H1 (cell line): ENCODE data around the gene TMED4. TPM values are rescaled to one million over a fixed set of nuclear protein-coding genes. Genes with fewer than 3 reads are reported as not detected.

Experiments
- BRCA1 ChIP-seq: IDR thresholded peaks from 2 replicates; pipeline ENCODE4 v1.6.1; 2012; ENCODE audit warnings: low read depth, low read length, improper control_type of control experiment
- CEBPB ChIP-seq: IDR thresholded peaks from 2 replicates; pipeline ENCODE4 v1.6.1; 2012; ENCODE audit warnings: low read depth, low read length
- POLR2A ChIP-seq, 2 experiments: IDR thresholded peaks; 1 replicate in 1 of 2; 2 replicates in 1 of 2; pipeline ENCODE4 v1.6.1; 2011; ENCODE audit warnings: low read depth in 2 of 2, low read length in 2 of 2, mild to moderate bottlenecking in 2 of 2; ENCODE audit errors: control extremely low read depth in 1 of 2
- POU5F1 ChIP-seq: IDR thresholded peaks from 2 replicates; pipeline ENCODE4 v1.6.1; 2011; ENCODE audit warnings: low read depth, mild to moderate bottlenecking, low read length, moderate library complexity
- SAP30 ChIP-seq: fragments of 300-600 bp; sonication (generic); IDR thresholded peaks from 2 replicates; pipeline ENCODE4 v1.7.1; 2012; ENCODE audit warnings: low read length, moderate library complexity, mild to moderate bottlenecking, inconsistent platforms; ENCODE audit not compliant: insufficient read depth, insufficient replicate concordance
- SP2 ChIP-seq: IDR thresholded peaks from 2 replicates; pipeline ENCODE4 v1.6.1; 2012; ENCODE audit warnings: mild to moderate bottlenecking, low read length, inconsistent platforms
- polyA plus RNA-seq, 7 experiments: library from polyadenylated mRNA; depleted of rRNA in 3 of 7; stranded (reverse) in 5 of 7; unstranded in 2 of 7; fragments of >200 nt in 5 of 7; fragments of 200-250 nt in 2 of 7; gene quantifications; 1 replicate in 5 of 7; 2 replicates in 1 of 7; 4 replicates in 1 of 7; pipeline versions ENCODE4 v1.2.1 to v1.2.3, GENCODE V29; 2011 to 2013; ENCODE audit warnings: missing spikeins in 2 of 7, mixed read lengths in 2 of 7
- total RNA-seq: library from RNA; stranded (reverse); fragmentation: NEBNext Ultra II Directional; extraction: Animal tissue kit (Norgen Biotek cat#: 25700); gene quantifications from 2 replicates; pipeline ENCODE4 v1.2.1, GENCODE V29; 2021
- TF ChIP-seq, protein P1 (sequence below): fragments of 300-600 bp; sonication (generic); IDR thresholded peaks from 2 replicates; pipeline ENCODE4 v1.7.1; 2012; ENCODE audit warnings: low read length, moderate library complexity, mild to moderate bottlenecking, inconsistent platforms; ENCODE audit not compliant: insufficient replicate concordance
- TF ChIP-seq, protein P2 (sequence below), 3 experiments: IDR thresholded peaks; 1 replicate in 2 of 3; 2 replicates in 1 of 3; pipeline versions ENCODE4 v1.5.1 to v1.6.1; 2011; ENCODE audit warnings: low read length in 3 of 3, mild to moderate bottlenecking in 3 of 3, inconsistent platforms in 2 of 3, low read depth in 1 of 3, moderate library complexity in 1 of 3; ENCODE audit not compliant: insufficient read depth in 1 of 3; ENCODE audit errors: control extremely low read depth in 1 of 3

The TMED4 gene
- total and polyA plus RNA-seq, 2 of the 8 experiments (the other 6 are each of a cell fraction or from before 2014, with no cell fraction given): 44.9 to 76.7 TPM

DNA sequence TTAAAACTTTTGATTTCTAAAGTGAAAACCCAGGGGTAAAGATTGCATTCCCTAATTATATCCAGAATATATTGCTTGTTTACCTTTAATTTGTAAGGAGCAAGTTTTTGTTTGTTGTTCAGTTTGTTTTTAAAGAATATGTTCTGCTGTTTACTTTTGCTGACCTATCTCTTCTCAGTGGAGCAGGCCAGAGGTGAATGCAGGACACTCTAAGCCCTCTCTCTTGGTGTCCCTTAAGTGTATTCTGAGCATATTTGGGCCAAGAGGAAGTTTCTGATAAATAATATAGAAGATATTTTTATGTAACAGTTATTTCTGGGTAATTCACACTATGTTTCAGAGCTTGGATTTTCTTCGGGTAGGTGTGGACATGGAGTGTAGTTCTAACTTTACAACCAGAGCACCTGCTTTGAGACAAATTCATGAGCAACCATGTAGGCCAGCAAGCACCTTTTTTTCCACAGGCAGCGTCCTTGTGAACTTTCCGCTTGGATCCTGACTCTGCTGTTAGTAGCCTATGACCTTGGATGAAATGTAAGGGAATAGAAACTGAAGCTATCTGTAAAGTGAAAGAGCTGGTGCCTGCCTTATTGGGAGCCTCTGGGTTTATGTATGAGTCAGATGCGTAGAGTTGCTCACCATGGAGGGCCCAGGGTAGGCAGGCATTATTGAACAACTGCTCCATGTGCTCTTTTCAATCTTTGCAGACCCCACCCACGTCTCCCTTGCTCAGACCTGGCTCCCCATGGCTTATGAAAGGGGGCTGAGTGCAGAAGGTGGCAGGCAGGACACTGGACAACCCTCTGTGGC is 40.5 kb upstream of the TMED4 start (continued):
- TF ChIP-seq, protein P1, sequence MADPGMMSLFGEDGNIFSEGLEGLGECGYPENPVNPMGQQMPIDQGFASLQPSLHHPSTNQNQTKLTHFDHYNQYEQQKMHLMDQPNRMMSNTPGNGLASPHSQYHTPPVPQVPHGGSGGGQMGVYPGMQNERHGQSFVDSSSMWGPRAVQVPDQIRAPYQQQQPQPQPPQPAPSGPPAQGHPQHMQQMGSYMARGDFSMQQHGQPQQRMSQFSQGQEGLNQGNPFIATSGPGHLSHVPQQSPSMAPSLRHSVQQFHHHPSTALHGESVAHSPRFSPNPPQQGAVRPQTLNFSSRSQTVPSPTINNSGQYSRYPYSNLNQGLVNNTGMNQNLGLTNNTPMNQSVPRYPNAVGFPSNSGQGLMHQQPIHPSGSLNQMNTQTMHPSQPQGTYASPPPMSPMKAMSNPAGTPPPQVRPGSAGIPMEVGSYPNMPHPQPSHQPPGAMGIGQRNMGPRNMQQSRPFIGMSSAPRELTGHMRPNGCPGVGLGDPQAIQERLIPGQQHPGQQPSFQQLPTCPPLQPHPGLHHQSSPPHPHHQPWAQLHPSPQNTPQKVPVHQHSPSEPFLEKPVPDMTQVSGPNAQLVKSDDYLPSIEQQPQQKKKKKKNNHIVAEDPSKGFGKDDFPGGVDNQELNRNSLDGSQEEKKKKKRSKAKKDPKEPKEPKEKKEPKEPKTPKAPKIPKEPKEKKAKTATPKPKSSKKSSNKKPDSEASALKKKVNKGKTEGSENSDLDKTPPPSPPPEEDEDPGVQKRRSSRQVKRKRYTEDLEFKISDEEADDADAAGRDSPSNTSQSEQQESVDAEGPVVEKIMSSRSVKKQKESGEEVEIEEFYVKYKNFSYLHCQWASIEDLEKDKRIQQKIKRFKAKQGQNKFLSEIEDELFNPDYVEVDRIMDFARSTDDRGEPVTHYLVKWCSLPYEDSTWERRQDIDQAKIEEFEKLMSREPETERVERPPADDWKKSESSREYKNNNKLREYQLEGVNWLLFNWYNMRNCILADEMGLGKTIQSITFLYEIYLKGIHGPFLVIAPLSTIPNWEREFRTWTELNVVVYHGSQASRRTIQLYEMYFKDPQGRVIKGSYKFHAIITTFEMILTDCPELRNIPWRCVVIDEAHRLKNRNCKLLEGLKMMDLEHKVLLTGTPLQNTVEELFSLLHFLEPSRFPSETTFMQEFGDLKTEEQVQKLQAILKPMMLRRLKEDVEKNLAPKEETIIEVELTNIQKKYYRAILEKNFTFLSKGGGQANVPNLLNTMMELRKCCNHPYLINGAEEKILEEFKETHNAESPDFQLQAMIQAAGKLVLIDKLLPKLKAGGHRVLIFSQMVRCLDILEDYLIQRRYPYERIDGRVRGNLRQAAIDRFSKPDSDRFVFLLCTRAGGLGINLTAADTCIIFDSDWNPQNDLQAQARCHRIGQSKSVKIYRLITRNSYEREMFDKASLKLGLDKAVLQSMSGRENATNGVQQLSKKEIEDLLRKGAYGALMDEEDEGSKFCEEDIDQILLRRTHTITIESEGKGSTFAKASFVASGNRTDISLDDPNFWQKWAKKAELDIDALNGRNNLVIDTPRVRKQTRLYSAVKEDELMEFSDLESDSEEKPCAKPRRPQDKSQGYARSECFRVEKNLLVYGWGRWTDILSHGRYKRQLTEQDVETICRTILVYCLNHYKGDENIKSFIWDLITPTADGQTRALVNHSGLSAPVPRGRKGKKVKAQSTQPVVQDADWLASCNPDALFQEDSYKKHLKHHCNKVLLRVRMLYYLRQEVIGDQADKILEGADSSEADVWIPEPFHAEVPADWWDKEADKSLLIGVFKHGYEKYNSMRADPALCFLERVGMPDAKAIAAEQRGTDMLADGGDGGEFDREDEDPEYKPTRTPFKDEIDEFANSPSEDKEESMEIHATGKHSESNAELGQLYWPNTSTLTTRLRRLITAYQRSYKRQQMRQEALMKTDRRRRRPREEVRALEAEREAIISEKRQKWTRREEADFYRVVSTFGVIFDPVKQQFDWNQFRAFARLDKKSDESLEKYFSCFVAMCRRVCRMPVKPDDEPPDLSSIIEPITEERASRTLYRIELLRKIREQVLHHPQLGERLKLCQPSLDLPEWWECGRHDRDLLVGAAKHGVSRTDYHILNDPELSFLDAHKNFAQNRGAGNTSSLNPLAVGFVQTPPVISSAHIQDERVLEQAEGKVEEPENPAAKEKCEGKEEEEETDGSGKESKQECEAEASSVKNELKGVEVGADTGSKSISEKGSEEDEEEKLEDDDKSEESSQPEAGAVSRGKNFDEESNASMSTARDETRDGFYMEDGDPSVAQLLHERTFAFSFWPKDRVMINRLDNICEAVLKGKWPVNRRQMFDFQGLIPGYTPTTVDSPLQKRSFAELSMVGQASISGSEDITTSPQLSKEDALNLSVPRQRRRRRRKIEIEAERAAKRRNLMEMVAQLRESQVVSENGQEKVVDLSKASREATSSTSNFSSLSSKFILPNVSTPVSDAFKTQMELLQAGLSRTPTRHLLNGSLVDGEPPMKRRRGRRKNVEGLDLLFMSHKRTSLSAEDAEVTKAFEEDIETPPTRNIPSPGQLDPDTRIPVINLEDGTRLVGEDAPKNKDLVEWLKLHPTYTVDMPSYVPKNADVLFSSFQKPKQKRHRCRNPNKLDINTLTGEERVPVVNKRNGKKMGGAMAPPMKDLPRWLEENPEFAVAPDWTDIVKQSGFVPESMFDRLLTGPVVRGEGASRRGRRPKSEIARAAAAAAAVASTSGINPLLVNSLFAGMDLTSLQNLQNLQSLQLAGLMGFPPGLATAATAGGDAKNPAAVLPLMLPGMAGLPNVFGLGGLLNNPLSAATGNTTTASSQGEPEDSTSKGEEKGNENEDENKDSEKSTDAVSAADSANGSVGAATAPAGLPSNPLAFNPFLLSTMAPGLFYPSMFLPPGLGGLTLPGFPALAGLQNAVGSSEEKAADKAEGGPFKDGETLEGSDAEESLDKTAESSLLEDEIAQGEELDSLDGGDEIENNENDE: no peak
- TF ChIP-seq SP2 (no peak), POU5F1 (no peak), SAP30 (no peak), CEBPB (no peak), BRCA1 (no peak), POLR2A (IDR thresholded peaks at IDR 0.05; ENCODE audit: control extremely low read depth in 1 of 2, low read depth in 2 of 2, low read length in 2 of 2) (no peak)
- TF ChIP-seq, protein P2, sequence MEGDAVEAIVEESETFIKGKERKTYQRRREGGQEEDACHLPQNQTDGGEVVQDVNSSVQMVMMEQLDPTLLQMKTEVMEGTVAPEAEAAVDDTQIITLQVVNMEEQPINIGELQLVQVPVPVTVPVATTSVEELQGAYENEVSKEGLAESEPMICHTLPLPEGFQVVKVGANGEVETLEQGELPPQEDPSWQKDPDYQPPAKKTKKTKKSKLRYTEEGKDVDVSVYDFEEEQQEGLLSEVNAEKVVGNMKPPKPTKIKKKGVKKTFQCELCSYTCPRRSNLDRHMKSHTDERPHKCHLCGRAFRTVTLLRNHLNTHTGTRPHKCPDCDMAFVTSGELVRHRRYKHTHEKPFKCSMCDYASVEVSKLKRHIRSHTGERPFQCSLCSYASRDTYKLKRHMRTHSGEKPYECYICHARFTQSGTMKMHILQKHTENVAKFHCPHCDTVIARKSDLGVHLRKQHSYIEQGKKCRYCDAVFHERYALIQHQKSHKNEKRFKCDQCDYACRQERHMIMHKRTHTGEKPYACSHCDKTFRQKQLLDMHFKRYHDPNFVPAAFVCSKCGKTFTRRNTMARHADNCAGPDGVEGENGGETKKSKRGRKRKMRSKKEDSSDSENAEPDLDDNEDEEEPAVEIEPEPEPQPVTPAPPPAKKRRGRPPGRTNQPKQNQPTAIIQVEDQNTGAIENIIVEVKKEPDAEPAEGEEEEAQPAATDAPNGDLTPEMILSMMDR (IDR thresholded peaks at IDR 0.05; ENCODE audit: control extremely low read depth in 1 of 3, insufficient read depth in 1 of 3, low read depth in 1 of 3, low read length in 3 of 3): no peak
